PC-9 (cell line): Measurements from ENCODE around the gene COL4A4. TPM values are rescaled to one million over a fixed set of nuclear protein-coding genes. Genes with fewer than 3 reads are reported as not detected.

Experiments used
- BruUV-seq: library from RNA; stranded (reverse); fragments of 400-500 nt; replicated peaks from 2 replicates; lab custom pipeline; 2021; lab: Mats Ljungman, UMichigan
- CTCF ChIA-PET: fragments of 300-600 bp; sonication (Branson Sonifier 250); formaldehyde crosslinking; loops from one replicate; lab custom pipeline; 2022; ENCODE audit warnings: antibody characterized with exemption; lab: Charles Lee
- POLR2A ChIA-PET: fragments of 300-600 bp; sonication (Branson Sonifier 250); formaldehyde crosslinking; loops from one replicate; lab custom pipeline; 2022; ENCODE audit warnings: antibody characterized with exemption; ENCODE audit not compliant: unreplicated experiment; lab: Charles Lee
- DNase-seq, 2 experiments: peaks; one replicate each; pipeline versions ENCODE4 v3.0.0 to v3.0.0-alpha.2; 2015 to 2022; ENCODE audit warnings: mixed read lengths in 1 of 2
- H2AFZ ChIP-seq: fragments of 200-600 bp; sonication (generic); 2 replicates; pipeline ENCODE4 v1.8.1; 2017; ENCODE audit warnings: antibody characterized with exemption
- H3F3A ChIP-seq: fragments of 200-600 bp; sonication (generic); 2 replicates; pipeline ENCODE4 v1.8.1; 2017; ENCODE audit warnings: antibody characterized with exemption, mild to moderate bottlenecking, low read depth; ENCODE audit not compliant: insufficient read depth
- H3K27ac ChIP-seq: fragments of 200-600 bp; sonication (generic); 2 replicates; pipeline ENCODE4 v1.6.1; 2016; ENCODE audit warnings: mixed run types
- H3K27me3 ChIP-seq: fragments of 200-600 bp; sonication (generic); 2 replicates; pipeline ENCODE4 v1.6.1; 2016; ENCODE audit warnings: low read depth, mixed run types; ENCODE audit not compliant: insufficient read depth
- H3K36me3 ChIP-seq: fragments of 200-600 bp; sonication (generic); 2 replicates; pipeline ENCODE4 v1.6.1; 2016; ENCODE audit warnings: low read depth, mixed run types
- H3K4me1 ChIP-seq: fragments of 200-600 bp; sonication (generic); replicated peaks from 2 replicates; pipeline ENCODE4 v1.6.1; 2016; ENCODE audit warnings: mixed run types; ENCODE audit not compliant: insufficient read depth
- H3K4me2 ChIP-seq: fragments of 200-600 bp; sonication (generic); 2 replicates; pipeline ENCODE4 v1.6.1; 2017; ENCODE audit warnings: mixed run types
- H3K4me3 ChIP-seq: fragments of 200-600 bp; sonication (generic); 2 replicates; pipeline ENCODE4 v1.6.1; 2016; ENCODE audit warnings: mixed run types
- H3K79me2 ChIP-seq: fragments of 200-600 bp; sonication (generic); 2 replicates; pipeline ENCODE4 v1.6.1; 2017; ENCODE audit warnings: low read depth, mixed run types
- H3K9me2 ChIP-seq: fragments of 200-600 bp; sonication (generic); 2 replicates; pipeline ENCODE4 v1.8.1; 2017; ENCODE audit warnings: mild to moderate bottlenecking; ENCODE audit not compliant: insufficient read depth
- H3K9me3 ChIP-seq: fragments of 200-600 bp; sonication (generic); 2 replicates; pipeline ENCODE4 v1.8.1; 2016; ENCODE audit warnings: low read depth; ENCODE audit not compliant: insufficient read depth
- H4K20me1 ChIP-seq: fragments of 200-600 bp; sonication (generic); 2 replicates; pipeline ENCODE4 v1.8.1; 2017; ENCODE audit not compliant: insufficient read depth
- EZH2 ChIP-seq: fragments of 200-600 bp; sonication (generic); IDR thresholded peaks from 2 replicates; pipeline ENCODE4 v1.8.0; 2017; ENCODE audit warnings: antibody characterized with exemption, low read depth
- intact Hi-C: fragments of 100-400 bp; cut with micrococcal nuclease; formaldehyde crosslinking; loops from one replicate; pipeline ENCODE4 v1.10.0; 2022; ENCODE audit not compliant: unreplicated experiment
- total RNA-seq: library from RNA; stranded (reverse); gene quantifications from 2 replicates; pipeline ENCODE4 v1.2.3, GENCODE V29; 2021
- TF ChIP-seq, protein P1 (sequence below): fragments of 200-600 bp; sonication (generic); conservative IDR thresholded peaks from 2 replicates; pipeline ENCODE4 v1.6.1; 2017; ENCODE audit warnings: mixed run types, antibody characterized with exemption, mild to moderate bottlenecking, moderate library complexity

The COL4A4 gene
- total RNA-seq, 1 experiment from 2014 or later = 5.6 TPM

DNA sequence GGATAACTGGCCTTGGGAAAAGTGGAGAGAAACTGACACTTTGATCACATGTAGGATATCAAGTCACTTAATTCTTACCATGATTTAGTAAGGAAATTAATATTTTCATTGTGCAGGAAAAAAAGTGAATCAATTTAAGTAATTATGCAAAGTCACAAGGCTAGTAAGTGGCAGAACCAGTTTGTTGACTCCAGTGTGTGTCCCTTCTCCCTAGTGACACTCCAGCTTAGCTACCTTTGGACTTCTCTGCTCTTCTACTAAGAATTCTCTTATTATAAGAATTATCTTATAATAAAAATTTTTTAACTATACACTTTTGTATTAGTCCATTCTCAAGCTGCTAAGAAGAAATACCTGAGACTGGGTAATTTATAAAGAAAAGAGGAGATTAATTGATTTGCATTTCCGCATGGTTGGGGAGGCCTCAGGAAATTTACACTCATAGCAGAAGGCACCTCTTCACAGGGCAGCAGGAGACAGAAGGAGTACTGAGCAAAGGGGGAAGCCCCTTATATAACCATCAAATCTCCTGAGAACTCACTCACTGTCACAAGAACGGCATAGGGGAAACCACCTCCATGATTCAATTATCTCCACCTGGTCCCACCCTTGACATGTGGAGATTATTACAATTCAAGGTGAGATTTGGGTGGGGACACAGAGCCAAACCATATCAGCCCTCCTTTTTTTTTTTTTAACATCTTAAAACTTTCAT is 13.6 kb downstream of the COL4A4 start:
- ChIA-PET CTCF (interaction anchor here (0.7 kb wide), 1 partner anchor 1652 kb away, joined by 4 read pairs; no protein-coding TSS in a partner anchor), POLR2A (no interaction called here)
- no peaks in the 10 kb centered on the region for H3K36me3 ChIP-seq
- H3K4me2 ChIP-seq = no peak overlapping the region
- H3K27me3 ChIP-seq = no peaks in the 10 kb centered on the region
- no peaks in the 10 kb centered on the region for H3K4me1 ChIP-seq
- no peak for DNase-seq
- H4K20me1 ChIP-seq = no peaks in the 10 kb centered on the region
- intact Hi-C loops = no loop called here
- H3K9me3 ChIP-seq = no peaks in the 10 kb centered on the region
- H3K9me2 ChIP-seq = no peaks in the 10 kb centered on the region
- no peak overlapping the region for H3K27ac ChIP-seq
- H3K4me3 ChIP-seq = no peak overlapping the region
- H2AFZ ChIP-seq = no peak overlapping the region
- no peaks in the 10 kb centered on the region for H3F3A ChIP-seq
- no TSS peak for BruUV-seq
- no peak for TF ChIP-seq EZH2
- TF ChIP-seq, protein P1, sequence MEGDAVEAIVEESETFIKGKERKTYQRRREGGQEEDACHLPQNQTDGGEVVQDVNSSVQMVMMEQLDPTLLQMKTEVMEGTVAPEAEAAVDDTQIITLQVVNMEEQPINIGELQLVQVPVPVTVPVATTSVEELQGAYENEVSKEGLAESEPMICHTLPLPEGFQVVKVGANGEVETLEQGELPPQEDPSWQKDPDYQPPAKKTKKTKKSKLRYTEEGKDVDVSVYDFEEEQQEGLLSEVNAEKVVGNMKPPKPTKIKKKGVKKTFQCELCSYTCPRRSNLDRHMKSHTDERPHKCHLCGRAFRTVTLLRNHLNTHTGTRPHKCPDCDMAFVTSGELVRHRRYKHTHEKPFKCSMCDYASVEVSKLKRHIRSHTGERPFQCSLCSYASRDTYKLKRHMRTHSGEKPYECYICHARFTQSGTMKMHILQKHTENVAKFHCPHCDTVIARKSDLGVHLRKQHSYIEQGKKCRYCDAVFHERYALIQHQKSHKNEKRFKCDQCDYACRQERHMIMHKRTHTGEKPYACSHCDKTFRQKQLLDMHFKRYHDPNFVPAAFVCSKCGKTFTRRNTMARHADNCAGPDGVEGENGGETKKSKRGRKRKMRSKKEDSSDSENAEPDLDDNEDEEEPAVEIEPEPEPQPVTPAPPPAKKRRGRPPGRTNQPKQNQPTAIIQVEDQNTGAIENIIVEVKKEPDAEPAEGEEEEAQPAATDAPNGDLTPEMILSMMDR = no peak
- no peaks in the 10 kb centered on the region for H3K79me2 ChIP-seq

- H3K36me3 ChIP-seq = no peaks in the 10 kb centered on the region
- ChIA-PET CTCF (no interaction called here), POLR2A (no interaction called here)
- H3K9me2 ChIP-seq = no peaks in the 10 kb centered on the region
- no peak overlapping the region for H2AFZ ChIP-seq
- TF ChIP-seq, protein P1 = no peak
- TF ChIP-seq EZH2 = no peak
- no peaks in the 10 kb centered on the region for H3K79me2 ChIP-seq
- BruUV-seq = no TSS peak
- H3F3A ChIP-seq = no peaks in the 10 kb centered on the region
- H3K27me3 ChIP-seq = no peaks in the 10 kb centered on the region
- H3K9me3 ChIP-seq = no peaks in the 10 kb centered on the region
- H3K27ac ChIP-seq = no peak overlapping the region
- no peak overlapping the region for H3K4me3 ChIP-seq
- no peak for DNase-seq
- intact Hi-C loops = no loop called here
- H4K20me1 ChIP-seq = no peaks in the 10 kb centered on the region
- no peak overlapping the region for H3K4me2 ChIP-seq
- H3K4me1 ChIP-seq = no peaks in the 10 kb centered on the region
These were observed 15.9 kb downstream of the COL4A4 start for GRCh38 chr2:227148106-227148505.

GRCh38 chr2:227147023-227147422 is 17.0 kb downstream of the COL4A4 start:
- ChIA-PET CTCF (no interaction called here), POLR2A (no interaction called here)
- Histone ChIP-seq H3K27ac (no peak overlapping the region), H3K27me3 (no peaks in the 10 kb centered on the region), H3K4me3 (no peak overlapping the region), H3K4me2 (no peak overlapping the region), H3K79me2 (no peaks in the 10 kb centered on the region), H3K36me3 (no peaks in the 10 kb centered on the region), H3K9me3 (no peaks in the 10 kb centered on the region), H3F3A (no peaks in the 10 kb centered on the region), H3K9me2 (no peaks in the 10 kb centered on the region), H3K4me1 (no peaks in the 10 kb centered on the region), H4K20me1 (no peaks in the 10 kb centered on the region), H2AFZ (no peak overlapping the region)
- DNase-seq = no peak
- no peak for TF ChIP-seq EZH2
- TF ChIP-seq, protein P1 = no peak
- intact Hi-C loops = no loop called here
- no TSS peak for BruUV-seq
